ENCODE measurements around the gene PDS5A. TPM values are rescaled to one million over a fixed set of nuclear protein-coding genes. Genes with fewer than 3 reads are reported as not detected.
A peak's percentile ranks its signal among the peaks of the same experiment; 100 is the strongest.

Gene PDS5A
- total and polyA plus RNA-seq, 9 of the 15 experiments (the other 6 are each of a cell fraction or from before 2014, with no cell fraction given): 16.4 to 85.4 (median 70.0) TPM

- DNase-seq (ENCODE audit: extremely low read depth in 1 of 4, low spot score in 3 of 4) (no peak), ATAC-seq (no peak), FAIRE-seq (no peak)
- Histone ChIP-seq H4K20me1 (replicated peaks; ENCODE audit: control insufficient read depth, insufficient read depth, low read length) (no peaks in the 10 kb centered on the region), H3K9ac (ENCODE audit: insufficient read depth in 1 of 2, low read depth in 2 of 2, low read length in 2 of 2) (no peak overlapping the region), H3K9me3 (replicated peaks; ENCODE audit: control insufficient read depth, insufficient read depth, low read depth, low read length) (no peaks in the 10 kb centered on the region), H3K4me3 (no peak overlapping the region), H3K4me1 (replicated peaks in 1 of 2; ENCODE audit: control insufficient read depth in 2 of 2, insufficient read depth in 2 of 2, low read length in 2 of 2) (no peaks in the 10 kb centered on the region), H3K4me2 (ENCODE audit: insufficient read depth, low read length) (no peak overlapping the region), H3K27me3 (ENCODE audit: control insufficient read depth in 2 of 2, insufficient read depth in 2 of 2, low read length in 2 of 2) (no peaks in the 10 kb centered on the region), H2AFZ (ENCODE audit: low read depth, low read length) (no peak overlapping the region), H3K36me3 (ENCODE audit: control insufficient read depth, insufficient read depth, low read length) (peaks cover 72% of the 10 kb centered on the region), H3K27ac (ENCODE audit: extremely low read depth, low read depth, low read length) (no peak overlapping the region), H3K79me2 (ENCODE audit: control insufficient read depth, insufficient read depth, low read length) (no peaks in the 10 kb centered on the region), H3K9me1 (ENCODE audit: control insufficient read depth, insufficient read depth, low read length) (no peaks in the 10 kb centered on the region)
- intact Hi-C loops (cut with micrococcal nuclease): no loop called here
- TF ChIP-seq KDM5B (IDR thresholded peaks at IDR 0.05; ENCODE audit: insufficient replicate concordance, low read depth, low read length) (no peak), ASH1L (IDR thresholded peaks at IDR 0.05; ENCODE audit: borderline replicate concordance, low read depth, partially characterized antibody) (no peak), SMARCB1 (IDR thresholded peaks at IDR 0.05; ENCODE audit: insufficient read length, low read depth) (no peak), CXXC5 (CRISPR knock-in tag; IDR thresholded peaks at IDR 0.05) (no peak), MIER1 (IDR thresholded peaks at IDR 0.05; ENCODE audit: low read depth) (no peak)
- BruUV-seq (replicated peaks): no TSS peak
- POLR2A ChIA-PET: interaction anchor here (1.1 kb wide), 1 partner anchor 17 kb away, joined by 3 read pairs; no protein-coding TSS in a partner anchor
- 88% methylated on average over 1 of the region's 1 CpG for WGBS (ENCODE audit: insufficient coverage, low coverage, missing lambda C conversion rate)
- in situ Hi-C loops (cut with MboI): no loop called here
- CTCF ChIA-PET (ENCODE audit: low intra/inter-chr PET ratio): no interaction called here
Measured at GRCh38 chr4:39846705-39847104, 131.0 kb downstream of the PDS5A start.

- FAIRE-seq (no peak), ATAC-seq (no peak), DNase-seq (ENCODE audit: extremely low read depth in 1 of 4, low spot score in 3 of 4) (no peak)
- no peak overlapping the region for H2AFZ ChIP-seq (ENCODE audit: low read depth, low read length)
- BruUV-seq (replicated peaks): no TSS peak
- in situ Hi-C loops (cut with MboI) (no loop called here), intact Hi-C loops (cut with micrococcal nuclease) (no loop called here)
- H3K4me2 ChIP-seq (ENCODE audit: insufficient read depth, low read length): no peak overlapping the region
- peak overlapping the region in 1 of 2 experiments; percentile 50; a peak in 2 of 4 replicates for H3K9ac ChIP-seq (ENCODE audit: insufficient read depth in 1 of 2, low read depth in 2 of 2, low read length in 2 of 2)
- 90% methylated on average over 12 of the region's 12 CpGs for WGBS (ENCODE audit: insufficient coverage, low coverage, missing lambda C conversion rate)
- no peak overlapping the region for H3K27ac ChIP-seq (ENCODE audit: extremely low read depth, low read depth, low read length)
- ChIA-PET POLR2A (interaction anchor here (1.1 kb wide), 1 partner anchor 17 kb away, joined by 3 read pairs; no protein-coding TSS in a partner anchor), CTCF (ENCODE audit: low intra/inter-chr PET ratio) (no interaction called here)
- no peaks in the 10 kb centered on the region for H3K4me1 ChIP-seq (replicated peaks in 1 of 2; ENCODE audit: control insufficient read depth in 2 of 2, insufficient read depth in 2 of 2, low read length in 2 of 2)
- no peak for TF ChIP-seq ZBTB1 (CRISPR knock-in tag; IDR thresholded peaks at IDR 0.05; ENCODE audit: borderline replicate concordance, low read depth)
- TF ChIP-seq, protein P1, sequence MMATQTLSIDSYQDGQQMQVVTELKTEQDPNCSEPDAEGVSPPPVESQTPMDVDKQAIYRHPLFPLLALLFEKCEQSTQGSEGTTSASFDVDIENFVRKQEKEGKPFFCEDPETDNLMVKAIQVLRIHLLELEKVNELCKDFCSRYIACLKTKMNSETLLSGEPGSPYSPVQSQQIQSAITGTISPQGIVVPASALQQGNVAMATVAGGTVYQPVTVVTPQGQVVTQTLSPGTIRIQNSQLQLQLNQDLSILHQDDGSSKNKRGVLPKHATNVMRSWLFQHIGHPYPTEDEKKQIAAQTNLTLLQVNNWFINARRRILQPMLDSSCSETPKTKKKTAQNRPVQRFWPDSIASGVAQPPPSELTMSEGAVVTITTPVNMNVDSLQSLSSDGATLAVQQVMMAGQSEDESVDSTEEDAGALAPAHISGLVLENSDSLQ (IDR thresholded peaks at IDR 0.05): no peak
- TF ChIP-seq MAFG (tag; conservative IDR thresholded peaks at IDR 0.05): no peak
- no peak for TF ChIP-seq KDM2B (CRISPR knock-in tag; IDR thresholded peaks at IDR 0.05)
- no peak overlapping the region for H3K4me3 ChIP-seq
- H3K79me2 ChIP-seq (ENCODE audit: control insufficient read depth, insufficient read depth, low read length): no peaks in the 10 kb centered on the region
- no peaks in the 10 kb centered on the region for H3K9me1 ChIP-seq (ENCODE audit: control insufficient read depth, insufficient read depth, low read length)
- no peaks in the 10 kb centered on the region for H3K9me3 ChIP-seq (replicated peaks; ENCODE audit: control insufficient read depth, insufficient read depth, low read depth, low read length)
- no peaks in the 10 kb centered on the region for H4K20me1 ChIP-seq (replicated peaks; ENCODE audit: control insufficient read depth, insufficient read depth, low read length)
- H3K27me3 ChIP-seq (ENCODE audit: control insufficient read depth in 2 of 2, insufficient read depth in 2 of 2, low read length in 2 of 2): no peaks in the 10 kb centered on the region
- H3K36me3 ChIP-seq (ENCODE audit: control insufficient read depth, insufficient read depth, low read length): peaks cover 78% of the 10 kb centered on the region
Measured at GRCh38 chr4:39846120-39846519, 131.6 kb downstream of the PDS5A start.

All from K562 (cell line).